Fibroblast of lung (primary cell): Measurements from ENCODE around the gene KRTAP5-3. TPM values are rescaled to one million over a fixed set of nuclear protein-coding genes. Genes with fewer than 3 reads are reported as not detected.

ENCODE experiments used
- DNase-seq, 2 donors: peaks; one replicate each; pipeline versions ENCODE4 v3.0.0 to v3.0.0-alpha.2; 2010; ENCODE audit warnings: low read depth in 2 of 2
- H2AFZ ChIP-seq: 2 replicates; pipeline ENCODE4 v1.5.1; 2012; ENCODE audit warnings: low read length, control low read depth, inconsistent platforms
- H3K27ac ChIP-seq: 2 replicates; pipeline ENCODE4 v1.5.1; 2011; ENCODE audit warnings: low read length, control low read depth; ENCODE audit not compliant: insufficient read depth
- H3K27me3 ChIP-seq: 2 replicates; pipeline ENCODE4 v1.5.1; 2011; ENCODE audit warnings: mild to moderate bottlenecking, low read length; ENCODE audit not compliant: control insufficient read depth, insufficient read depth
- H3K36me3 ChIP-seq: 2 replicates; pipeline ENCODE4 v1.5.1; 2011; ENCODE audit warnings: low read length; ENCODE audit not compliant: control insufficient read depth, insufficient read depth
- H3K4me1 ChIP-seq: 2 replicates; pipeline ENCODE4 v1.5.1; 2011; ENCODE audit warnings: low read length; ENCODE audit not compliant: control insufficient read depth, insufficient read depth; ENCODE audit errors: extremely low read depth
- H3K4me2 ChIP-seq: 2 replicates; pipeline ENCODE4 v1.5.1; 2011; ENCODE audit warnings: low read length, control low read depth; ENCODE audit not compliant: insufficient read depth; ENCODE audit errors: extremely low read depth
- H3K4me3 ChIP-seq, 4 experiments: fragments of 200-600 bp in 1 of 4; sonication (generic) in 1 of 4; replicated peaks in 1 of 4; 2 replicates each; pipeline ENCODE4 v1.5.1; 2011 to 2016; ENCODE audit warnings: low read length in 4 of 4, low read depth in 3 of 4, mild to moderate bottlenecking in 3 of 4, control low read depth in 2 of 4, inconsistent platforms in 1 of 4, mixed read lengths in 1 of 4; ENCODE audit not compliant: insufficient read depth in 1 of 4; ENCODE audit errors: control extremely low read depth in 1 of 4
- H3K79me2 ChIP-seq: 2 replicates; pipeline ENCODE4 v1.5.1; 2012; ENCODE audit warnings: mild to moderate bottlenecking, low read length, inconsistent platforms; ENCODE audit not compliant: control insufficient read depth, insufficient read depth
- H3K9ac ChIP-seq: 2 replicates; pipeline ENCODE4 v1.5.1; 2011; ENCODE audit warnings: mild to moderate bottlenecking, low read length, control low read depth; ENCODE audit not compliant: insufficient read depth
- H3K9me3 ChIP-seq: 2 replicates; pipeline ENCODE4 v1.5.1; 2012; ENCODE audit warnings: low read depth, low read length; ENCODE audit not compliant: control insufficient read depth, insufficient read depth
- H4K20me1 ChIP-seq: 2 replicates; pipeline ENCODE4 v1.5.1; 2011; ENCODE audit warnings: low read length; ENCODE audit not compliant: control insufficient read depth, insufficient read depth; ENCODE audit errors: extremely low read depth
- EZH2 ChIP-seq: IDR thresholded peaks from 2 replicates; pipeline ENCODE4 v1.5.1; 2012; ENCODE audit warnings: low read length, control low read depth, mild to moderate bottlenecking; ENCODE audit errors: missing control alignments
- polyA plus RNA-seq, 2 donors: library from polyadenylated mRNA; depleted of rRNA in 1 of 2; stranded (reverse) in 1 of 2; unstranded in 1 of 2; fragments of >200 nt; gene quantifications; 2 replicates each; pipeline ENCODE4 v1.2.1, GENCODE V29; 2011 to 2012; ENCODE audit warnings: missing spikeins in 1 of 2
- total RNA-seq: library from RNA; depleted of rRNA; stranded (reverse); fragments of >200 nt; gene quantifications from 2 replicates; pipeline ENCODE4 v1.2.1, GENCODE V29; 2014
- TF ChIP-seq, protein P1 (sequence below), 2 donors: IDR thresholded peaks in 1 of 2; conservative IDR thresholded peaks in 1 of 2; 1 replicate in 1 of 2; 2 replicates in 1 of 2; pipeline ENCODE4 v1.5.1; 2011 to 2012; ENCODE audit warnings: low read length in 2 of 2, control low read depth in 1 of 2, inconsistent platforms in 1 of 2, low read depth in 1 of 2, mild to moderate bottlenecking in 1 of 2

The KRTAP5-3 gene
- total and polyA plus RNA-seq, 2 donors (not counting 1 experiment from before 2014, with no cell fraction given): not detected

DNA sequence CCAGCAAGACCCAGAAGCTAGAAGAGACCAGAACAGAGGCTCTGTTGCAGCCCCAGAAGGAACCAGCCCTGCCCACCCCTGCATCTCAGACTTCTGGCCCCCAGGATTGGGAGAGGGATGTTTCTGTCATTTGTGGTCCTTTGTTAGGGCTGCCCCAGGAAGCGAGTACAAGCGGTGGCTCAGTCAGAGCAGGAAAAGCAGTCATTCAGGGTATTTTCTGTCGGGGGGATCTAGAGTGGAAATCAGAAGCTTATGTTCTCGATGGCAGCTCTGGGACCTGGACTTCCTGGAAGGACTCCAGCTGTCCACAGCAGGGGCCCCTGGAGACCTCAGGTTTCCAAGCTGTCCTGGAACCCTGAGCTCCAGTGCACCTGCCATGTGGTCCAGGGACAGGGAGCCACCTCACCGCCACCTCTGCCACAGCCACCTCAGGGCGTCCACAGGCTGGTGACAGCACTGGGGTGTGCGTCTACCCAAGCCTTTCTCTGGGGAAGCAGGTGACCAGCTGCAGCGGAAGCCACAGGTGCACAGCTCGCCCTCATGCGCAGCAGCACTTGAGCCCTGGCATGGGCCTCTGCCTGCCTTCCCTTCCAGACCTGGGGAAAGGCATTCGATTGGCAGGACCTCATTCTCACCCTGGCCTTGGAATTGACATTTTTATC is 23.9 kb upstream of the KRTAP5-3 start:
- TF ChIP-seq, protein P1, sequence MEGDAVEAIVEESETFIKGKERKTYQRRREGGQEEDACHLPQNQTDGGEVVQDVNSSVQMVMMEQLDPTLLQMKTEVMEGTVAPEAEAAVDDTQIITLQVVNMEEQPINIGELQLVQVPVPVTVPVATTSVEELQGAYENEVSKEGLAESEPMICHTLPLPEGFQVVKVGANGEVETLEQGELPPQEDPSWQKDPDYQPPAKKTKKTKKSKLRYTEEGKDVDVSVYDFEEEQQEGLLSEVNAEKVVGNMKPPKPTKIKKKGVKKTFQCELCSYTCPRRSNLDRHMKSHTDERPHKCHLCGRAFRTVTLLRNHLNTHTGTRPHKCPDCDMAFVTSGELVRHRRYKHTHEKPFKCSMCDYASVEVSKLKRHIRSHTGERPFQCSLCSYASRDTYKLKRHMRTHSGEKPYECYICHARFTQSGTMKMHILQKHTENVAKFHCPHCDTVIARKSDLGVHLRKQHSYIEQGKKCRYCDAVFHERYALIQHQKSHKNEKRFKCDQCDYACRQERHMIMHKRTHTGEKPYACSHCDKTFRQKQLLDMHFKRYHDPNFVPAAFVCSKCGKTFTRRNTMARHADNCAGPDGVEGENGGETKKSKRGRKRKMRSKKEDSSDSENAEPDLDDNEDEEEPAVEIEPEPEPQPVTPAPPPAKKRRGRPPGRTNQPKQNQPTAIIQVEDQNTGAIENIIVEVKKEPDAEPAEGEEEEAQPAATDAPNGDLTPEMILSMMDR (conservative IDR thresholded peaks at IDR 0.05 in 1 of 2, IDR thresholded peaks at IDR 0.05 in 1 of 2; ENCODE audit: low read depth in 1 of 2, low read length in 2 of 2): no peak
- no peak for TF ChIP-seq EZH2
- peaks cover 2% of the 10 kb centered on the region for H3K27me3 ChIP-seq

DNA sequence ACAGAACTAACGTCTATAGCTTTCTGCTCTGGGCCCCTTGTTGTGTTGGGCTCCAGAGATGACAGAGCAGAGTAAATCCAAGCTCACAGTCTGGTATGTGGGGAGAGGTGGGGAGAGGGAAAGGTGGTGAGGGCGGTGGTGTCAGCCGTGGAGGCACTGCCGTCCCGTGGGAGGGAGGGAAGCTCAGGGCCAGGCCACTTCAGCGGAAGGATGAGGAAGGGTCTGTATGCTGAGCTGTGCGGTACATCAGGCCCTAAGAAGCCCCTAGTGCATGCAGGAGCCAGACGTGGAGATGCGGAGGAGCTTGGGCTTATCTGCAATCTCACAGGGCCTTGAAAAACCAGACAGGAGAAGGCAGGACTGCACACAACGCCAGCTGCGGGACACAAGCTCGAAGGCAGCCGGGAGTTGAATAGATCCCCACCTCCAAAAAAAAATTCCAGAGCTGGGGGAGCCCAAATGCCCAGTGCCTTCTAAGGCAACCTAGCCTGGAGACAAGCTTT is 22.9 kb upstream of the KRTAP5-3 start:
- Histone ChIP-seq H3K9me3 (no peaks in the 10 kb centered on the region), H3K9ac (no peak overlapping the region), H3K79me2 (no peaks in the 10 kb centered on the region), H3K4me2 (no peak overlapping the region), H3K4me1 (no peaks in the 10 kb centered on the region), H3K27me3 (peaks cover 2% of the 10 kb centered on the region), H3K27ac (no peak overlapping the region), H2AFZ (no peak overlapping the region), H3K4me3 (no peak overlapping the region), H3K36me3 (no peaks in the 10 kb centered on the region), H4K20me1 (no peaks in the 10 kb centered on the region)
- TF ChIP-seq, protein P1 (conservative IDR thresholded peaks at IDR 0.05 in 1 of 2, IDR thresholded peaks at IDR 0.05 in 1 of 2; ENCODE audit: low read depth in 1 of 2, low read length in 2 of 2): no peak
- no peak for TF ChIP-seq EZH2
- no peak for DNase-seq

More for the DNA sequence above, 23.9 kb upstream of the KRTAP5-3 start:
- Histone ChIP-seq H3K4me2 (no peak overlapping the region), H3K9me3 (no peaks in the 10 kb centered on the region), H3K4me1 (no peaks in the 10 kb centered on the region), H3K9ac (no peak overlapping the region), H3K36me3 (no peaks in the 10 kb centered on the region), H2AFZ (no peak overlapping the region), H4K20me1 (no peaks in the 10 kb centered on the region), H3K4me3 (no peak overlapping the region), H3K27ac (no peak overlapping the region), H3K79me2 (no peaks in the 10 kb centered on the region)
- DNase-seq: no peak

DNA sequence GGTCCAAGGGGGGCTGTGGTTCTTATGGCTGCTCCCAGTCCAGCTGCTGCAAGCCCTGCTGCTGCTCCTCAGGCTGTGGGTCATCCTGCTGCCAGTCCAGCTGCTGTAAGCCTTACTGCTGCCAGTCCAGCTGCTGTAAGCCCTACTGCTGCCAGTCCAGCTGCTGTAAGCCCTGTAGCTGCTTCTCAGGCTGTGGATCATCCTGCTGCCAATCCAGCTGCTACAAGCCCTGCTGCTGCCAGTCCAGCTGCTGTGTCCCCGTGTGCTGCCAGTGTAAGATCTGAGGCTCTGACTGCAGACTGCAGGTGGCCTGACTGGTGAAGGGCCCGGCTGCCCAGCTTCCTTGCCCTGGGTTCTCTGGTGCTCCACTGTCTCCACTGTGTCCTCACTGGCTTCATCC is 22.0 kb upstream of the KRTAP5-3 start:
- H2AFZ ChIP-seq: no peak overlapping the region
- no peak overlapping the region for H3K4me3 ChIP-seq
- no peaks in the 10 kb centered on the region for H3K9me3 ChIP-seq
- TF ChIP-seq, protein P1 (conservative IDR thresholded peaks at IDR 0.05 in 1 of 2, IDR thresholded peaks at IDR 0.05 in 1 of 2; ENCODE audit: low read depth in 1 of 2, low read length in 2 of 2): no peak
- no peak for TF ChIP-seq EZH2
- H3K27me3 ChIP-seq: peaks cover 6% of the 10 kb centered on the region
- no peak overlapping the region for H3K9ac ChIP-seq
- DNase-seq: no peak
- H3K27ac ChIP-seq: no peak overlapping the region
- H3K79me2 ChIP-seq: no peaks in the 10 kb centered on the region
- H4K20me1 ChIP-seq: no peaks in the 10 kb centered on the region
- no peaks in the 10 kb centered on the region for H3K4me1 ChIP-seq
- H3K36me3 ChIP-seq: no peaks in the 10 kb centered on the region
- no peak overlapping the region for H3K4me2 ChIP-seq
